HEK293 (cell line): ENCODE measurements around the gene ELOVL7.

Experiments used
- CTCF ChIA-PET: fragments of 350-600 bp; formaldehyde crosslinking; extraction: SDS; loops from one replicate; lab custom pipeline; 2021; ENCODE audit warnings: antibody characterized with exemption; lab: Yijun Ruan, JAX
- POLR2A ChIA-PET: fragments of 300-600 bp; formaldehyde crosslinking; extraction: SDS; loops from one replicate; lab custom pipeline; 2020; ENCODE audit warnings: antibody characterized with exemption, inconsistent platforms; lab: Yijun Ruan, JAX
- H3K27ac ChIP-seq: fragments of 200-500 bp; sonication (Bioruptor generic); 2 replicates; pipeline ENCODE4 v1.5.1; 2014; ENCODE audit warnings: low read depth, low read length, control low read depth, inconsistent platforms; ENCODE audit errors: extremely low read depth
- H3K36me3 ChIP-seq, 2 experiments: fragments of 200-500 bp in 1 of 2; sonication (Bioruptor generic) in 1 of 2; 1 replicate in 1 of 2; 2 replicates in 1 of 2; pipeline ENCODE4 v1.5.1; 2014 to 2017; ENCODE audit warnings: inconsistent platforms in 2 of 2, low read length in 2 of 2; ENCODE audit not compliant: control insufficient read depth in 2 of 2, insufficient read depth in 1 of 2
- H3K4me1 ChIP-seq: fragments of 200-500 bp; sonication (Bioruptor generic); 2 replicates; pipeline ENCODE4 v1.5.1; 2014; ENCODE audit warnings: mild to moderate bottlenecking, low read length, inconsistent platforms; ENCODE audit not compliant: control insufficient read depth, insufficient read depth
- H3K4me3 ChIP-seq: 2 replicates; pipeline ENCODE4 v1.5.1; 2011; ENCODE audit warnings: low read depth, mild to moderate bottlenecking, control low read depth, low read length, moderate library complexity
- H3K9me3 ChIP-seq: fragments of 200-500 bp; sonication (Bioruptor generic); 2 replicates; pipeline ENCODE4 v1.5.1; 2014; ENCODE audit warnings: low read depth, low read length, inconsistent platforms; ENCODE audit not compliant: control insufficient read depth, insufficient read depth
- BCL11A ChIP-seq: fragments of 450-650 bp; formaldehyde crosslinking; IDR thresholded peaks from 2 replicates; pipeline ENCODE4 v1.5.1; 2016; ENCODE audit warnings: low read depth, missing biosample characterization, missing genetic modification characterization
- BCL6B ChIP-seq: fragments of 450-650 bp; formaldehyde crosslinking; IDR thresholded peaks from 2 replicates; pipeline ENCODE4 v1.5.1; 2017; ENCODE audit warnings: missing biosample characterization, missing genetic modification characterization
- GFI1B ChIP-seq: fragments of 450-650 bp; formaldehyde crosslinking; IDR thresholded peaks from 2 replicates; pipeline ENCODE4 v1.5.1; 2016; ENCODE audit warnings: missing biosample characterization, missing genetic modification characterization
- MEIS1 ChIP-seq: sonication (generic); formaldehyde crosslinking; IDR thresholded peaks from 2 replicates; pipeline ENCODE4 v1.8.1; 2022; ENCODE audit warnings: missing genetic modification reagents, mild to moderate bottlenecking, borderline replicate concordance
- OSR2 ChIP-seq: fragments of 450-650 bp; formaldehyde crosslinking; IDR thresholded peaks from 2 replicates; pipeline ENCODE4 v1.5.1; 2016; ENCODE audit warnings: missing biosample characterization, missing genetic modification characterization
- PRDM1 ChIP-seq: fragments of 450-650 bp; formaldehyde crosslinking; IDR thresholded peaks from 2 replicates; pipeline ENCODE4; 2016; ENCODE audit warnings: missing biosample characterization, missing genetic modification characterization
- ZBTB21 ChIP-seq: fragments of 450-650 bp; formaldehyde crosslinking; IDR thresholded peaks from 2 replicates; pipeline ENCODE4 v1.5.1; 2017; ENCODE audit warnings: missing biosample characterization, missing genetic modification characterization
- ZEB2 ChIP-seq: fragments of 450-650 bp; formaldehyde crosslinking; IDR thresholded peaks from 2 replicates; pipeline ENCODE4 v1.5.1; 2016; ENCODE audit warnings: missing biosample characterization, missing genetic modification characterization
- ZNF114 ChIP-seq: fragments of 450-650 bp; formaldehyde crosslinking; IDR thresholded peaks from 2 replicates; pipeline ENCODE4 v1.5.0; 2017; ENCODE audit warnings: missing biosample characterization, missing genetic modification characterization
- ZNF184 ChIP-seq: fragments of 450-650 bp; IDR thresholded peaks from 2 replicates; pipeline ENCODE4 v1.5.1; 2018; ENCODE audit warnings: missing biosample characterization, mild to moderate bottlenecking, missing genetic modification characterization
- ZNF23 ChIP-seq: fragments of 450-650 bp; formaldehyde crosslinking; IDR thresholded peaks from 2 replicates; pipeline ENCODE4 v1.5.1; 2016; ENCODE audit warnings: missing biosample characterization, missing genetic modification characterization, borderline replicate concordance
- ZNF26 ChIP-seq: fragments of 450-650 bp; formaldehyde crosslinking; IDR thresholded peaks from 2 replicates; pipeline ENCODE4 v1.5.1; 2016; ENCODE audit warnings: missing biosample characterization, missing genetic modification characterization
- ZNF335 ChIP-seq: fragments of 450-650 bp; formaldehyde crosslinking; conservative IDR thresholded peaks from 2 replicates; pipeline ENCODE4 v1.5.1; 2016; ENCODE audit warnings: missing biosample characterization, missing genetic modification characterization
- ZNF398 ChIP-seq: fragments of 450-650 bp; formaldehyde crosslinking; IDR thresholded peaks from 2 replicates; pipeline ENCODE4 v1.5.1; 2017; ENCODE audit warnings: missing biosample characterization, missing genetic modification characterization
- ZNF529 ChIP-seq: fragments of 450-650 bp; formaldehyde crosslinking; IDR thresholded peaks from 2 replicates; pipeline ENCODE4 v1.5.1; 2017; ENCODE audit warnings: missing genetic modification characterization, missing biosample characterization; ENCODE audit not compliant: insufficient replicate concordance
- ZNF558 ChIP-seq: fragments of 450-650 bp; formaldehyde crosslinking; IDR thresholded peaks from 2 replicates; pipeline ENCODE4 v1.5.1; 2016; ENCODE audit warnings: missing biosample characterization, missing genetic modification characterization
- ZNF580 ChIP-seq: fragments of 450-650 bp; formaldehyde crosslinking; IDR thresholded peaks from 2 replicates; pipeline ENCODE4 v1.5.1; 2016; ENCODE audit warnings: missing biosample characterization, missing genetic modification characterization
- ZNF600 ChIP-seq: fragments of 450-650 bp; formaldehyde crosslinking; IDR thresholded peaks from 2 replicates; pipeline ENCODE4 v1.5.1; 2016; ENCODE audit warnings: missing biosample characterization, missing genetic modification characterization
- ZNF623 ChIP-seq: fragments of 450-650 bp; formaldehyde crosslinking; IDR thresholded peaks from 2 replicates; pipeline ENCODE4 v1.5.1; 2016; ENCODE audit warnings: missing biosample characterization, missing genetic modification characterization
- ZNF626 ChIP-seq: fragments of 450-650 bp; sonication (Bioruptor Pico); formaldehyde crosslinking; IDR thresholded peaks from 2 replicates; pipeline ENCODE4 v1.5.1; 2018; ENCODE audit warnings: missing biosample characterization, missing genetic modification characterization, inconsistent platforms
- ZNF645 ChIP-seq: fragments of 450-650 bp; formaldehyde crosslinking; IDR thresholded peaks from 2 replicates; pipeline ENCODE4; 2016; ENCODE audit warnings: missing biosample characterization, missing genetic modification characterization
- ZNF768 ChIP-seq: fragments of 450-650 bp; formaldehyde crosslinking; IDR thresholded peaks from 2 replicates; pipeline ENCODE4 v1.5.1; 2018; ENCODE audit warnings: missing biosample characterization, mild to moderate bottlenecking, missing genetic modification characterization
- ZNF843 ChIP-seq: fragments of 450-650 bp; formaldehyde crosslinking; IDR thresholded peaks from 2 replicates; pipeline ENCODE4 v1.5.1; 2016; ENCODE audit warnings: missing biosample characterization, missing genetic modification characterization
- ZSCAN30 ChIP-seq: fragments of 450-650 bp; IDR thresholded peaks from 2 replicates; pipeline ENCODE4 v1.5.1; 2018; ENCODE audit warnings: missing biosample characterization, mild to moderate bottlenecking, missing genetic modification characterization, moderate library complexity

Gene ELOVL7

GRCh38 chr5:60829490-60830266 lies 14.4 kb downstream of the ELOVL7 start:
- 0 out of 2 replicates have a peak, but pooled peaks have one; percentile 9 for TF ChIP-seq PRDM1 (tag by site-specific recombination)
- TF ChIP-seq ZNF335 (tag by site-specific recombination): no peak
- no peak for TF ChIP-seq ZNF184 (tag by site-specific recombination)
- TF ChIP-seq ZBTB21 (tag by site-specific recombination): no peak
- no peak for TF ChIP-seq GFI1B (tag by site-specific recombination)
- Histone ChIP-seq H3K4me1 (no peaks in the 10 kb centered on the region), H3K27ac (no peak overlapping the region), H3K36me3 (no peaks in the 10 kb centered on the region), H3K9me3 (no peaks in the 10 kb centered on the region), H3K4me3 (no peak overlapping the region)
- POLR2A ChIA-PET: no interaction called here
- CTCF ChIA-PET: interaction anchor here (1.0 kb wide), 1 partner anchor 14 kb away, joined by 4 read pairs; the partner anchor contains the start of gene ELOVL7

DNA sequence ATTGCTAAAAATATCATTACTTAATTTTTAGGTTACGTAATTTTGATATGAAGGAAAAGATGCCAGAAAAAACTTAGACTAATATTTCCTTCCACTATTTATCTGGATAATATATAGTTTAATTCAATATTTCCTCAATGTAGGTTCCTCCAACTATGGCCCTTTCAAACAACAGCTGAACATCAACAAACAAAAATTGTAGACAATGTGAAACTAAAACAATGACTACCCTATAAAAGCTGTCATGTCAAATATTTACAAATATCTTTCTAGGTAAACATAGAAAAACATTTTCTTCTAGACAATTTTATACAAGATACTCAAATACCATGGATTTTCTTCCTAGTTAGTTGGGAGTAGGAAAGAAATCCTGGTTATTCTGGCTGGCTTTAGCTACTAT lies 16.9 kb downstream of the ELOVL7 start:
- CTCF ChIA-PET: no interaction called here
- POLR2A ChIA-PET: no interaction called here
- Histone ChIP-seq H3K9me3 (no peaks in the 10 kb centered on the region), H3K4me1 (no peaks in the 10 kb centered on the region), H3K36me3 (no peaks in the 10 kb centered on the region), H3K27ac (no peak overlapping the region), H3K4me3 (no peak overlapping the region)
- TF ChIP-seq ZNF23 (no peak), ZSCAN30 (tag by site-specific recombination) (no peak), BCL11A (no peak), ZNF623 (tag by site-specific recombination) (no peak), ZNF114 (tag by site-specific recombination) (no peak), ZNF645 (no peak), ZNF843 (no peak), ZNF600 (tag by site-specific recombination) (no peak), ZNF529 (tag by site-specific recombination) (no peak), OSR2 (tag by site-specific recombination) (no peak), MEIS1 (no peak), ZNF26 (no peak), ZNF580 (tag by site-specific recombination) (no peak)

DNA sequence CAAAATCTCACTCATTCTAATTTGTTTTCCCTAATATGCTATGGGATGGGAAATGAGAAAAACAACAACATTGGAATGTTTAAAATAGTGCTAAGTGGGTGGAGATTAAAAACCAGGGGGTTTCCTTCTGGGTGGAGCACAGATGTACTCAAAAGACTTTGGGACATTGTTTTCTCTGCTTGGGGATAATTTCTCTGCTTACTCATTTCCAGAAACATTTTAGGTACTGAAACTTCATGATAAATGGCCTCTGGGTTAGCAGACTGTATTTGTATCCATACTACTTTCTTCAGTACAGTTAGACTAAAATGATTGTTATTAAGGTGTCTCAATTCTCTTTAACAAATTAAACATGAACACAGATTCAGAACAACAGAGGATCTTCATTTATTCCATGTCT lies 17.4 kb downstream of the ELOVL7 start:
- Histone ChIP-seq H3K27ac (no peak overlapping the region), H3K9me3 (no peaks in the 10 kb centered on the region), H3K4me3 (no peak overlapping the region), H3K4me1 (no peaks in the 10 kb centered on the region), H3K36me3 (no peaks in the 10 kb centered on the region)
- TF ChIP-seq ZNF558 (tag by site-specific recombination): no peak
- TF ChIP-seq BCL6B (tag by site-specific recombination): no peak
- TF ChIP-seq ZNF626 (tag by site-specific recombination): no peak
- TF ChIP-seq ZNF398 (tag by site-specific recombination): no peak
- no peak for TF ChIP-seq ZNF645
- no peak for TF ChIP-seq ZEB2 (tag by site-specific recombination)
- no peak for TF ChIP-seq ZNF768 (tag by site-specific recombination)
- ChIA-PET POLR2A (no interaction called here), CTCF (no interaction called here)
